Thyroid gland (tissue), 4 donors: ENCODE results near the gene SH2D1A.

Source experiments
- POLR2A ChIP-seq, 2 donors: fragments of 450-650 bp; IDR thresholded peaks; one replicate each; pipeline ENCODE4 v1.6.1; 2017; ENCODE audit warnings: antibody characterized with exemption in 2 of 2, mild to moderate bottlenecking in 2 of 2, moderate library complexity in 1 of 2
- TF ChIP-seq, protein P1 (sequence below), 6 experiments: fragments of 200-600 bp in 3 of 6; fragments of 450-650 bp in 3 of 6; sonication (generic) in 3 of 6; IDR thresholded peaks; one replicate each; pipeline ENCODE4 v1.5.1; 2016 to 2019; ENCODE audit warnings: antibody characterized with exemption in 6 of 6, mild to moderate bottlenecking in 2 of 6, inconsistent platforms in 1 of 6, moderate library complexity in 1 of 6

DNA sequence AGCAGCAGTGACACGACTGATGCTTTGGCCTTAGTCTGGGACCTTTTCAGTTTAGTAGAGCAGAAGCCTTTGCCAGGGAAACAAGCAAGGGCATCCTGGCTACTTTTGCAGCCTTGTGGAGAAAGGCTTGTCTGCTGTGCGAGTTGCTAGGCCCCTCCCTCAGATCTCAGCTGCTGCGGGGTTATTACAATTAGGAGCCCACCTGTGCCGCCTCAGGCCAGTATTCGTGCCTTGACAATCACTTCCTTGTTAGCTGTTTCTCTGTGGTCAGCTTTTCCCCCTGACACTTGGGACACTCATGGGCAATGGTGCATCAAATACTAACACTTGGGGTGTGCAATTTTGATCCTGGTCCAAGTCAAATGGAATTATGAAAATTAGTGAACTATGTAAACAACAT is 67.9 kb downstream of the SH2D1A start:
- TF ChIP-seq, protein P1, sequence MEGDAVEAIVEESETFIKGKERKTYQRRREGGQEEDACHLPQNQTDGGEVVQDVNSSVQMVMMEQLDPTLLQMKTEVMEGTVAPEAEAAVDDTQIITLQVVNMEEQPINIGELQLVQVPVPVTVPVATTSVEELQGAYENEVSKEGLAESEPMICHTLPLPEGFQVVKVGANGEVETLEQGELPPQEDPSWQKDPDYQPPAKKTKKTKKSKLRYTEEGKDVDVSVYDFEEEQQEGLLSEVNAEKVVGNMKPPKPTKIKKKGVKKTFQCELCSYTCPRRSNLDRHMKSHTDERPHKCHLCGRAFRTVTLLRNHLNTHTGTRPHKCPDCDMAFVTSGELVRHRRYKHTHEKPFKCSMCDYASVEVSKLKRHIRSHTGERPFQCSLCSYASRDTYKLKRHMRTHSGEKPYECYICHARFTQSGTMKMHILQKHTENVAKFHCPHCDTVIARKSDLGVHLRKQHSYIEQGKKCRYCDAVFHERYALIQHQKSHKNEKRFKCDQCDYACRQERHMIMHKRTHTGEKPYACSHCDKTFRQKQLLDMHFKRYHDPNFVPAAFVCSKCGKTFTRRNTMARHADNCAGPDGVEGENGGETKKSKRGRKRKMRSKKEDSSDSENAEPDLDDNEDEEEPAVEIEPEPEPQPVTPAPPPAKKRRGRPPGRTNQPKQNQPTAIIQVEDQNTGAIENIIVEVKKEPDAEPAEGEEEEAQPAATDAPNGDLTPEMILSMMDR (IDR thresholded peaks at IDR 0.05), result no peak
- no peak for TF ChIP-seq POLR2A (IDR thresholded peaks at IDR 0.05)
